NCI-H460 (cell line): ENCODE data around the gene CARD9. TPM values are rescaled to one million over a fixed set of nuclear protein-coding genes. Genes with fewer than 3 reads are reported as not detected.

Source experiments
- DNase-seq: peaks from one replicate; pipeline ENCODE4 v3.0.0-alpha.2; 2016; ENCODE audit warnings: low read depth; ENCODE audit errors: extremely low read depth
- total RNA-seq: library from RNA; depleted of rRNA; stranded (reverse); fragments of >200 nt; shearing (Covaris generic); gene quantifications from 2 replicates; pipeline ENCODE4 v1.2.3, GENCODE V29; 2014

The CARD9 gene
- total RNA-seq, 1 experiment from 2014 or later = 0.22 TPM

DNA sequence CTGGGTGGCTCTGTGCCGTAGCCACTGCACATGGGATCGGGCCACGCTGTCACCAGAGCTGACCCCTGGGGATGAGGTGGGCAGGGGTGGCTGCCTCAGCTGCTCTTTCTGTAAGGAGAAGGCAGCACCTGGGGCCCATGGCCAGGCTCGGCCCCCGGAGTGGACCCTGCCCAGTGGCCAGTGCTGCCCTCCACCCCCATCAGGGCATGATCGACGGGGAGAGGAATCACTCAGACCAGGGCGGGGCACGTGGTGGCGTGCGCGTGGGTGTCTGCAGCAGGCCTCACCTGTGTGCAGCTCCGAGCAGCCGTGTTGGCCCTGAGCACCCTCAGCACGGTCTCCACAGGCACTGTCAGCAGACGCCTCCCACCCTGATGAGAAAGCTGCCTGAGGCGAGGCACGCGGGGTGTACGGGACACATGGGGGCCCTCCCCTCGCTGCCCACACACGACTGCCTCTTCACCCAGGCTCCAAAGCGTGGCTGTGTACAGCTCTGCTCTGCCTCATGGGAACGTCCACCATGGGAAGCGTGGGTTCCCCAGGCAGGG is 8.6 kb upstream of the CARD9 start:
- DNase-seq = no peak

DNA sequence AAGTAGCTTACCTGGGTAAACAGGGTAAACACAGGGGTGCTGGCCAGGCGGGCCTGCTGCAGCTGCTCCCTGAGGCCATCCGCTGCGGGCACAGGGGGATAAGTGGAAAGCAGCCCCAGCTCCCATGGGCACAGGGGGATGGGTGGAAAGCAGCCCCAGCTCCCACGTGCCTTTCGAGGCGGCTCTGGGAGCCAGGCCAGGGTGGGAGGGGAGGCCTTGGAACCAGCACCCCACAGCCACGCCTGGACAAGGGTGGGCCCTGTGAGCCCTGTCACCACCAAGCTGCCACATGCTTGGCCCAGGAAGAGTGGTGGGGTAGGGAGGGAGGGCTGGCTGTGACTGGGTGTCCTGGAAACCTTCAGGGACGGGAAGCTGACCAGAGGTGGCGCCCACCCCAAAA is 7.8 kb upstream of the CARD9 start:
- no peak for DNase-seq

DNA sequence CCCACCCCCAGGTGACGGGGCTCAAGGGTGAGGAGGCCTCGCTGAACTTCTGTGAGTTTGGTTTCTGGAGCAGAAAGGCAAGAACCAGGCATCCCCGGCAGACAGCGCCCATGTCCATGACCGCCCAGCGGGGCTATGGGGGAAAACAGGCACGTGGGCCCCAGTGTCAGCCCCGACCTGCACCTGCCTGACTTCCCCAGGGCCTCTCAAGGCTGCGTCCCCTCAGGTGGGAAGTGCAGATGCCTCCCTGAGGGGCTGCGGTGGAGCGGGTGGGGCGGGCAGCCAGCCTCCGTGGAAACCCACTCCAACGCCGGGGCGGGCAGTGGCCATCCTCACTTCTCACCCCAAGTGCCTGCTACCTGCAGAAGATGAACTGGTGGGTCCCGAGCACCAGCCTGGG is 6.9 kb upstream of the CARD9 start:
- no peak for DNase-seq

DNA sequence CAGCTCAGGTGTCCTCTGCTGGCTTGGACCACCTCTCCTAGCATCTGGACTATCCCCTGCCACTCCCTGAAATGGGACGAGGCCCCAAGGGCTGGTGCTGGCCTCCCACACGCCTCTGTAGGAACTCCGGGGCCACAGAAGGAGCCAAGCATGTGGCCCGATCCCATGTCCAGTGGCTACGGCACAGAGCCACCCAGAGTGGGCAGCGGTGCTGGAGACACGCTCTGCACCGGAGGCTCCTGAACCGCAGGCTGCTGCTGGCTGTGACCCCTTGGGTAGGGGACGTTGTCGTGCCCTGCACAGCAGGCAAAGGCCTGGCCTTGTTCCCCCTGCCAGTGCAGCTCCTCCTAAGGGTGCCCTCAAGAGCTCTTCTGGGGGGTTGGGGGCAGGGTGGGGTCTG is 6.4 kb upstream of the CARD9 start:
- no peak for DNase-seq

DNA sequence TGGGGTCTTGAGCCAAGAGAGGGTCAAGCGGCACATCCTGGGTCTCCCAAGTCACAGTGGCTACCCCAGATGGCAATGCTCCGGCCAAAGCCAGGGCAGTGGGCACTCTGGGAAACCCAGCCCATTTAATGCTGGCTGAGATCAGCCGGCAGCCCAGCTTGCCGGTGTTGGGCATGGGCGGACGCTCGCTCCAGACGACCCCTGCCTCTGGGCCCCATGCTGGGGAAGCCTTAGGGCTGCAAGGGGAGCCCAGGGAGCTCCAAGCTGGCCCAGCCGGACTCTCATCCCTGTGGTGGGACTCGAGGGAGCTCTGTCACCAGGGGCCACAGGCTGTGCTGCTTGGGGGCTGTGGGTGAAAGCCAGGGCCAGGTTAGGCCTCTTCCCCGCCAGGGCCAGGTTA is 5.9 kb upstream of the CARD9 start:
- no peak for DNase-seq

DNA sequence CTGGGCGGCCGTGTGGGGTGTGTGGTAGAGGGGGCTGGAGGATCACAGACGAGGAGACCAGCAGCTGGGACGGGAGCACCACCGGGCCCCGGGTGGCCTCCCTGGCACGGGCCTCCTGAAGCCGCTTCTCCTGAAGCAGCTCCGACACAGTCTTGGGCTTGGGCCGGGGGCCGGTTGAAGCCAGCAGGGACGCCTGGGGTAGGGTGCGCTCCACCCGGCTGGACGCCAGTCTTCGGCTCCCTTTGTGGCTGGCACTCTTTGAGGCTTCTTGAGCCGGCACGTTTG is 5.5 kb upstream of the CARD9 start:
- DNase-seq = no peak

DNA sequence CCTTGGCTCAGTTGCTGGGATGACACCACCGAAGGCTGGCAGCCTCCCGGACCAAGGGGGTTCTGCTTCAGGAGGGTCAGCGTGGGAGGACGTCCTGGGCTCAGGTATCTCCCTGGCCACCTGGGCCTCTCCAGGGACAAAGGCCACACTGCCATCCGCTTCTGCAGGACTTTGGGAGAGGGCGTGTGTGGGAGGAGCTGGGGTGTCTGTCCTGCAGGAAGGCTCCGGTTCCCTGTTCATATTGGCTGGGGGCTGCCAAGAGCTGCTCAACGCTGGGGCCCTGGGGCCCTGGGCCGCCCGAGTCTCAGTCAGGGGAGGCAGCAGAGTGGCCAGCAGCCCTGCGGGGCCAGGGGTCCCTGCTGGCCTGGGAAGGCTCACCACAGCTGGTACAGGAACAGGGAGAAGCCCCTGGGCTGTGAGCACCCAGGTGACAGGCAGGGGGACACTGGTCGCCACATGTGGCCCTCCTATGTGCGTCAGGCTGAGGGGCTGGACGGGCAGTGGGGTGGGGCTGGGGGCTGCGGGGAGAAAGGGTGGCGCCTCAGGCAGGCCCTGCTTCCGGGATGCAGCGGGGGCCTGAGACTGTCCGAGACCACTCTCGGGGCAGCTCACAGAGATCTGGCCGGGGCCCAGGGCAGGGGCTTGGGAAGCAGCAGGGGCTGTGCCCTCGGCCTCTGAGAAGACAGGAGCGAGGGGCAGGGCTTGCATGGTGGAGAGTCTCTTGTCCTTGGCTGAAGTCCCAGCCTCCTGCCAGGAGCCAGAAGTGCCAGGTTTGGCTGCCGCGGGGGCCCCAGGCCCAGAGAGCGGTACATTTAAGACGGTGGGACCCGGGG is 4.9 kb upstream of the CARD9 start:
- no peak for DNase-seq

DNA sequence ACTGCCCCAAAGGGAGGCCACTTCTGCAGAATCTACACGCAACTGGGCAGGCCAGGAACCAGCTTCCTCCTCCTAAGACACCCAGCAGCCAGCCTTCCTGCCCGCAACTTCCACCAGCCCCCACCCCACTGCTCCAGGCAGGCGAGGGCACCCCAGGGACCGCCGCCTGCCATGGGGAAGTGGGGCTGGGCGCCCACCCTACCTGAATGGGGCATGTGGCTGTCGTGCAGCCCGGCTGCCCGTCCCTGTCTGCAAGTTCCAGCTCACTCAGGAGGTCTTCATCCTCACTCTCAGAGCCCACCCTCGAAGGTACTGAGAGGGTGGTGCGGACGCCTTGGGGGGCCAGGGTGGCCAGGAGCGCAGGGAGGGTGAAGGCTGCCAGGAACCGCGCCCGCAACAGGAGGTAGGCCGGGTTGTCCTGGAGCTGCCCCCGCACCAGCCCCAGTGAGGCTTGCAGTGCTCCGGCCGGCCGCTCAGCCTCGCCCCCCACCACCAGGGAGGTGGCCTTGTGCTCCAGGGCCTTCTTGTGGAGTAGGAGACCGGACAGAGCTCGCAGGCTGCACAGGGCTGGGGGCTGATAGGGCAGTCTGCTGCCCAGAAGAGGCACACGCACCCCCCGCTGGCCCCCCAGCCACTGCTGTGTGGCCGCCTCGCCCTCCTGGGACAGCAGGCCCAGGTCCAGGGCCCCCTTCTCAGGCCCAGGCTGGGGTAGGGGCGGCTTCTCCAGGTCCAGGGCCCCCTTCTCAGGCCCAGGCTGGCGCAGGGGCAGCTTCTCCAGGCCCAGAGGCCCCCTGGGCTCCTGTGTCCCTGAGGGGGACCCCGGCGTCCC is 4.1 kb upstream of the CARD9 start:
- DNase-seq = no peak

DNA sequence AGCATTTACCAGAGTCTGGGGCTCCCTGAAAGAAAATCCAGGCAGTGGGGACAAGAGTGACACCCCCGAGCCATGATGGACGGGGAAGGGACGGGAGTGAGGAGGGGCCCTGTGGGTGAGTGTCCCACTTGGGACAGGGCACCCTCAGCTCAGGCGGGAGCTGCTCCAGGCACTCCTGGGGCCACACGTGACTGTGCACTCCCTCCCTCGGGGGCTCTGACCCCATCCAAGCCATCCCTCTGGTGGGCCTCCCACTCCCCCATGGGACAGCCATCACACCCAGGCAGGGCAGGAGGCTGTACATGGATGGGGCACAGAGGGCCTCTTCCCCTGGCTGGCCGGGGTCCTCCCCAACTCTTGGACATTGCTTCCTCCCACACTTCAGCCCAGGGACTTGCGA is 3.0 kb upstream of the CARD9 start:
- no peak for DNase-seq

DNA sequence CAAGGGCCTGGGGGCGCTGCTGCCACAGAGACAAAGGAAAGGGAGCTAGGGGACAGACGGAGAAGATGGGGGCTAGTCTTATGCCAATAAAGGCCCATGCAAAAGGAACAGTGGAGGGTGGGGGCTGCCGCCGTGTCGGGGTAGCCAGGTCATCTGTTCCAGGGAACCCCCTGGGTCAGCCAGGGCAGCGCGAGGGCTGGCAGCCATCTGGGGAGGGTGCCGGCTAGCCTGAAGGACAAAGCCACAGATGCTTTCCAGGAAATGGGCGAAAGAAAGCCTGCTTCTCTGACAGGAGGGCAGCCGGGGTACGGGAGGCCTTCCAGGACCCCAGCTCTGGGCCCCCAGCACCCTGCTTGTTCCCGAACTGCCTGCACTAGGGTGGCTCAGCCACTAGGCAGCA is 1.6 kb upstream of the CARD9 start:
- no peak for DNase-seq

DNA sequence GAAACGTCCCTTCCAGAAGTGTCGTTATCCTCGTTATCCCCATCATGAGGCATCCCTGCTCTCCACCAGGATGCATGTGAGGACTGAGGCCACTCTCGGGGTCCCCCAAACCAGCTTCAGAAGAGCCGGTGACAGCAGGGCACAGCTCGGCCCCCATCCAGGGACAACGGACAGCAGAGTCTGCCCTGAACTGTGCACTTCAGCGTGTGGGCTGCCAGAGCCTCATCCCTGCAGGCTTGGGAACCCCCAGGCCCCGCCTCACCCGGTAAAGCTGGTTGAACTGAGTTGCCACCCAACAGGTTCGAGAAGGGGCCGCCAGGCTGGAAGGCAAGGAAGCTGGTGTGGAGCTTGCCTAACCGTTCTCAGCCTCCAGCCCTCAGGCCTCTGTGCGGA is 710 bp upstream of the CARD9 start:
- DNase-seq = no peak

DNA sequence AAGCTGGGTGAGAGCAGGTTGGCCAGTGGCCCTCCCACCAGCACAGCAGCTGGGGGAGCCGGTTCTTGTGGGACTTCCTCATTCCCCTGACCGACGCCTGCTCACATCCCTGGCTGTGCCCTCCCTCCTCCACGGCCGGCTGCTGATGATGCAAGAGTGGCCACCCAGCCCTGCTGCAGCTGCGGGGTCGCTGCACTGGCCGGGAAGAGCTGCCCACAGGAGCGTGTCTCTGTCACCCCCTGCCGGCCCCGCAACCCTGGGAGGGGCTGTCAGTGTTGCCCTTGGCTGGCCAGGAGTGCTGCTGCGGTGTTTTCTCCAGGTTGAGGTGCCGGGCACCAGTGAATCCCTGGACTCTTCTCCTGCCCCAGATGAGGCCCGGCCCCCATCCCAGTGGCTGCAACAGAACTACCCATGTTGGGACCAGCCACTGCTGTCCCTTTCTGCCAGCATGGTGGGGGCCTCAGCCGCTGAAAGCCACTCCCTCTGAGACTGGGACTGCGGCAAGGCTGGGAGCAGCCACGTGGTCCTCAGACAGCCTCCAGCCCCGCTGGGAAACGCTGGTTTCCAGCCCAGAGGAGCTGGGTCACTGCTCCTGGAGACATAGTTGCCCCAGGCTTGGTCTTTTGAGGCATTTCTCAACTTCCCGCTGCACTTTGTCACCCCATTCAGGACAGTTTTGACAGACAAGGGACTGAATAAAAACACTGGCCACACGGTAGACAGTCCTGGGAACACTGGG is 739 bp downstream of the CARD9 start:
- no peak for DNase-seq

DNA sequence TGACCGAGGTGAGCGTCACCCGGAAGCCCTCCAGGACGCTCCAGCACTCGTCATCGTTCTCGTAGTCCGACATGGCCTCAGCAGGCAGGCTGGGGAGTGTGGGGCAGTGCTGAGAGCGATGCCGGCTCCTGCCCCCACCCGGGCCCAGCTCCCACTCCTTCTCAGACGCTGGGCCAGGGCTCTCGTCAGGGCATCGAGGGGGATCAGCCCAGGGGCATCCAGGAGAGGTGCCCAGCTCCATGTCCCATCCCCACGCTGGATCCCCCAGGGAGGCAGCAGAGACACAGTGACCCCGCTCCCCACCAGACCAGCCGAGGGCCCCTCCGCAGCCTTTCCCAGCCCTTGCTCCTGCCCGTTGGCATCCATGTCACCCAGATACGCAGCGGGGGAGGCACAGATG is 1.5 kb downstream of the CARD9 start:
- DNase-seq = no peak

DNA sequence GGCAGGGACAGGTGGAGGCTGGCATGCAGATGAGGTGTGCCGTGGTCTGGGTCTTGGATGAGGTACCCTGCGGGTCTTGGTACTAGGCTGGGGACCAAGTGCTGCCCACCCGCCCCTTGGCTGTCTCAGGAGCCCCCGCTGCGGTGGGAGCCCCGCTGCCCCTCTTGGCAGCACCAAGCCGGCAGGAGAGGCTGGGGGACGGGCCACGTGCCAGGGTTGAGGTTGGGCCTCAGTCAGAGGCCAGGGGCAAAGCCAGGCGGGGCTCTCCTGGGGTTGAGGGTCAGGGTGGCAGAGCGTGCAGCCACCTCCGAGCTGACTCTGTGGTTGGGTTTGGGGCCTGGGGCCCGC is 2.0 kb downstream of the CARD9 start:
- DNase-seq = no peak

DNA sequence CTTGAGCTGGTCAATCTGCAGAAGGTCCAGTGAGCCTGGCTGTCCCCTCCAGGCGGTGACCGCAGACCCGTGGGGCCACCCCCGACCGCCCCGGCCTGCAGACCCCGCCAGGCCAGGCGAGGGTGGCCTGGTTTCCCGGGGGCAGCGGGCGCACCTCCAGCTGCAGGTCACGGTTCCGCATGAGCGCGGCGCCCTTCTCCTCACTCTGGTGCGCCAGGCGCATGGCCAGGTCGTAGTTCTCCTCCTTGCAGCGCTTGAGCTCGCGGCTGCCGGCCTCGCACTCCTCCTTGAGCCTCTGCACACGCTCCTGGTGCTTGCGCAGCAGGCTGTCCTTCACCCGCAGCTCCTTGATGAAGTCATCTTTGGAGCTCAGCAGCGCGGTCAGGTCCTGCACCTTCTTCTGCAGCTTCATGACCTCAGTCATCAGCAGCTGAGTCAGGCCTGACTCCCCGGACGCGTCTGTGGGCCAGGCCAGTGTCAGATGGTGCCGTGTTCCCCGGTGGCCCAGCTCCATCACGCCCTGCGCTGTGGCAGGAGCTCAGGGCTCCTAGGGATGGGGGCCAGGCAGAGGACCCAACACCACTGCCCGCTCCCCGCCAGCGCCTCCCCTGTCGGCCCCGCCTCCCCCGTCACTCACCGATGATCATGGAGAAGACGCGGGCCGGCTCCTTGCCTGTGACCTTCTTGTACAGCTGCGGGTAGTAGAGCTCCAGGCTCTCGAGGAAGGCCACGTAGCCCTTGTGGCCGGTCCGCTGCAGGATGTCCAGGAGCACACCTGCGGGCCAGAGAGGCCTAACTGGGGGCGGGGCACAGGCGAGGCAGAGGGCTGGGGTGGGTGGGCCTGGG is 2.6 kb downstream of the CARD9 start:
- no peak for DNase-seq

DNA sequence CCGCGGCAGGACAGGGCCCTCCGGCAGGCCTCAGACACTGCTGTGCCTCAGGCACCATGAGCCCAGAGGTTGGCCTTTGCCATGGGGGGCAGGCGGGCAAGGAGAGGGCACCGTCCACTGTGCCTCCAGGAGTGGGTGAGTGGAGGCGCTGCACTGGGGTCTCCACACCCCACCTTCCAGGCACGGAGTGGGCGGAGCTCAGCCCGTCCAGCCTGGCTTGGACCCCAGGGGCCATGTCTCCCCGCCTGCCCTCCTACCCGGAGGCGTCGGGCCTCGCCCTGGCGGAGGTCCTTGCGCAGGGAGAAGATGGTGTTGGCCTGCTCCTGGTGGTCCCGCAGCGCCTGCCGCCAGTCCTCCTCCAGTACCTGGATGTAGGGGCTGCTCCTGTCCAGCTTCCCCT is 3.4 kb downstream of the CARD9 start:
- DNase-seq = no peak

DNA sequence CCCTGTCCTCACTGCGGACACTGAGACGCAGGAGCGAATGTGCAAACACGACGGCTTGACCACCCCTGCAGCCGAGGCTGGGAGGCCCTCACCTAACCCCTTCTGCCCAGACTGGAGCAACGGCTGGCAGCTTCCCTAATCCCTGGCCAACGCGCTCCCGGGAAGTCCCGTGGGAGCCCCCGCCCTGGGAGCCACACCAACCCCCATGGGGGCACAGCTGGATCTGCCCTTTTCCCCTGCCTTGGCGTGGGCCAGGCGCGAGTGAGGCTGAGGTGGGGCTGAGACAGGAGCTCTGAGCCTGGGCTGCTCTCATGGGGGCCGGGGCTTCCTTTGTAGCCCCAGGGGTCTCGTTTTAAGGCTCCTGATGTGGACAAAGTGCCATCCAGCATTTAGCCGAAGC is 5.3 kb downstream of the CARD9 start:
- no peak for DNase-seq

DNA sequence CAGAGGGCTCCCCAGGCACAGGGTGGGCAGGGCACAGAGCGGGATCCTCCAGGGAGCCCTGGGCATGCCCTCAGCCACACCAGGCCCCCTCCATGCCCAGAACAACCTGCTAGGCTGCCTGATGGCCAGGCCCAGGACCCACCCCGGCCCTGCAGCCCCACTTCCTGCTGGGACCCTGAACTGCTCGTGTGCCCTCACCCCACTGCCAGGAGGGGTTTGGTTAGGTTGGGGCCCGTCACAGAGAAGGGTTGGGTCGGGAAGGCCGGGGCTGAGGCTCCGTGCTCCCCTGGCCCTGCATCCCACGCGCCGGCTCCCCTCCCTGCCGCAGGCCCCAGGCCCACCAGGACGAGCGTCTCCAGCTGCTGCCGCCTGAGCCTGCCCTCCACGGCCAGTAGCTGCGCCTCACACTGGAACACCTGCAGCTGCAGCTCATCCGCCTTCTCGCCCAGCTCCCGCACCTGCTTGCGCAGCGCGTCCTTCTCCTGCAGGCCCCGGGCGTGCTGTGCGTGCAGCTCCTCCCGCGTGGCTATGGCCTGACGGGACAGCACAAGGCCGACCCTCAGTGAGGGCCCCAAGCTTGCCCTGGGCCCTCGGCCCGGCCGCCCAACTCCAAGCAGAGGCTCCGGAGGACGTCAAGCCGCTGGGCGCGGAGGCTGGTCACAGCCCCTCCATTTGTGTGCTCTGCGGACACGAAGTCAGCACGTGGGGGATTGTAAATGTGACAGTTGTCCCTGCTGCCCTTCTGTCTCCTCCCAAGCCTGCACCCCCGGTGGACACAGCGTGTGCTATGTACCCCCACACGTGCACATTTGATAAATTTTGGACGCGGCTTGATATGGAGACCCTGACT is 5.9 kb downstream of the CARD9 start:
- no peak for DNase-seq

DNA sequence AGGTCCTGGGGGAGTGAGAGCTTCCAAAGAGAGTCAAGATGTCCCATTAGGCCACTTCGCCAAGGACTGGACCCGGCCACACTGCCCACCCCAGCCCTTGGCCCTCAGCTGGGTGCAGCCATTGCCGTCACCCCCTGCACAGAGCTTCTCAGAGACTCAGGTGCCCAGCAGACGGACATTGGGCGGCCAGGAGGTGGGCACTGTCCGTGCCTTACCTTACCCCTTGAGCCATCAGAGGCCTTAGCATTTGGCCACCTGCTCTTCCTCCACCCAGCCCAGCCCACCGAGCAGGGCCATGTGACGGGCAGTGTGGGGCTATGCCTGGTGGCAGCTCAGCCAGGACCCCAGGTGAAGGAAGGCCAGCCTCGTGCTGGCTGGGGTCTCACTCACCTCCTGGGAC is 6.6 kb downstream of the CARD9 start:
- no peak for DNase-seq

DNA sequence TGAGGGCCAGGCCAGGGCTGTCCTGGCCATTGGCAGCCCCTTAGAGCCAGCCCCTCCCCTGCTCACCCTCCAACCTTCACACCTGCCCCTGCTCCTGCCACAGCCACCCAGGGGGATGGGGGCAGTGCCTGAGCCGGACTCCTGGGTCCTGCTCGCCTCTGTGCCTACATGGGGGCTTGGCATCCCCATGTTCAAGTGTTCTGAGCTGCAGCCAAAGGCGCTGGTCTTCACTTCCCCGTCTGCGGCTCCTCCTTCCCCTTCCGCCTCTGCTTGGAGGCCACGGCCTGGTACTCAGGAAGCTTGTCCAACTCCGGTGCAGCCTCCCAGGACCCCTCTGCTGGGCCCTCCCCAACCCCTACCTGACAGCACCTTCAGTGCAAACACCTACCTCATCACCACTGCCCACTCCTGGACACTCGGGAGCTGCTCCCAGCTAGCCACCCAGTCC is 7.7 kb downstream of the CARD9 start:
- no peak for DNase-seq
